ENCODE measurements around the gene SNX13.

SNX13 gene

DNA sequence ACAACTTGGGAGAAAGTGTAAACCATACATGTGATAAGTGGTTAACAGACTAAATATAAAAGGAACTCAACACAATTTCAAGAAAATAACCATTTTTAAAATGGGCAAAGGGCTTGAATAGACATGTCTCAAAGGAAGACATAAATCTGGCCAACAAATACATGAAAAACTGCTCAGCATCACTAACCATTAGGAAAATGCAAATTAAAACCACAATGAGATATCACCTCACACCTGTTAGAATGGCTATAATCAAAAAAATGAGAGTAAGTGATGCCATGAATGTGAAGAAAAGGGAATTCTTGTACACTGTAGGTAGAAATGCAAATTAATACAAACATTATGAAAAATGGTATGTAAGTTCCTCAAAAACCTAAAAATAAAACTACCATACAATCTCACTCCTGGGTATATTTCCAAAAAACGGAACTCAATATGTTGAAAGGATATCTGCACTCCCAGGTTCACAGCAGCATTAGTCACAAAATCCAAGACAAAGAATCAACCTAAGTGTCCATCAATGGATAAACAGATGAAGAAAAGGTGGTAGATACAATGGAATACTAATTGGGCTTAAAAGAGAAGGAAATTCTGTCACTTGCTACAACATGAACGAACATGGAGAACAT, 5.6 kb downstream of the SNX13 start:
- Histone ChIP-seq H3K27ac (ENCODE audit: insufficient read depth, low read depth, low read length, poor library complexity, severe bottlenecking) (no peak overlapping the region), H3K36me3 (ENCODE audit: control insufficient read depth, insufficient read depth, low read length) (no peaks in the 10 kb centered on the region), H3K4me1 (ENCODE audit: control insufficient read depth, insufficient read depth, low read length) (peaks cover 7% of the 10 kb centered on the region), H3K9me3 (ENCODE audit: control insufficient read depth, low read length) (no peaks in the 10 kb centered on the region), H3K4me3 (ENCODE audit: insufficient read depth, low read depth, low read length) (no peak overlapping the region), H3K27me3 (ENCODE audit: control insufficient read depth, insufficient read depth, low read length, poor library complexity, severe bottlenecking) (no peaks in the 10 kb centered on the region)
- WGBS, 2 experiments: 87 to 90% methylated on average over 2 of the region's 2 CpGs

DNA sequence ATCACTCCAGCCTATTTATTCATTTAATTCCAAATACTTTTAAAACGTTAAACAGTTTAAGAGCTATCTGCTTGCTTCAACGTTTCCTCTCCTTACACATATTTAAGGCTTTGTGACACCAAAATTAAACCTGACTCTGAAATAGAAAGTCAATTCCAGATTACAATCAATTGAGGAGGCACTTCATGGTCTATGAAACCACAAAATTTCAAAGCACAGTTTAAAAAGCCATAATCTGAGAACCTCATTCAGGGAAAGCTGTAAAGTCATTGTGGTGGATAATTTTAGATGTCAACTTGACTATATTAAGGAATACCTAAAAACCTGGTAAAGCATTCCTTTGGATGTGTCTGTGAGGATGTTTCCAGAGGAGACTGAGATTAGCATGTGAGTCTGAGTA, 6.2 kb downstream of the SNX13 start:
- Histone ChIP-seq H3K27me3 (ENCODE audit: control insufficient read depth, insufficient read depth, low read length, poor library complexity, severe bottlenecking) (no peaks in the 10 kb centered on the region), H3K36me3 (ENCODE audit: control insufficient read depth, insufficient read depth, low read length) (no peaks in the 10 kb centered on the region), H3K4me1 (ENCODE audit: control insufficient read depth, insufficient read depth, low read length) (peaks cover 5% of the 10 kb centered on the region), H3K27ac (ENCODE audit: insufficient read depth, low read depth, low read length, poor library complexity, severe bottlenecking) (no peak overlapping the region), H3K4me3 (ENCODE audit: insufficient read depth, low read depth, low read length) (no peak overlapping the region), H3K9me3 (ENCODE audit: control insufficient read depth, low read length) (no peaks in the 10 kb centered on the region)
- WGBS, 2 experiments: 87 to 88% methylated on average over 2 of the region's 2 CpGs

DNA sequence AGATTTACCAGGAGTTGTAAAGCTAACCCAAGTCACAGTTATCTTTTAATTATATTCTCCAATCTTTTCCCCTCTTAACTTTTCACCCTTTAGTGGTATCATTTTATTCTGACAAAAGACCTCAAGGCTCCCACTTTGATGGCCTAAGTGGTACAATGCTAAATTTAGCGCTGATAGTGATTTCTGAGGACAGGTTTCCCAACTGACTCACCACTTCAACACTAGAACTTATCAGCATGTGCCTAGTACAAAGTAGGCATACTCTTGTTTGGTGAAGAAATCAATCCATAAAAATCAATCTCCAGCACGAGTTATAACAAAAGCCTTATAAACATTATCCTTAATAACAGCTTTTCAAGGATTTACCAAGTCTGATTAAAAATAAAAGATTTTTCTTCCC, 7.5 kb downstream of the SNX13 start:
- no peak overlapping the region for H3K27ac ChIP-seq (ENCODE audit: insufficient read depth, low read depth, low read length, poor library complexity, severe bottlenecking)
- no peaks in the 10 kb centered on the region for H3K9me3 ChIP-seq (ENCODE audit: control insufficient read depth, low read length)
- H3K4me3 ChIP-seq (ENCODE audit: insufficient read depth, low read depth, low read length): no peak overlapping the region
- WGBS, 2 experiments: 93 to 100% methylated on average over 2 of the region's 2 CpGs
- no peaks in the 10 kb centered on the region for H3K27me3 ChIP-seq (ENCODE audit: control insufficient read depth, insufficient read depth, low read length, poor library complexity, severe bottlenecking)
- H3K36me3 ChIP-seq (ENCODE audit: control insufficient read depth, insufficient read depth, low read length): no peaks in the 10 kb centered on the region
- no peaks in the 10 kb centered on the region for H3K4me1 ChIP-seq (ENCODE audit: control insufficient read depth, insufficient read depth, low read length)

GRCh38 chr7:17931069-17931468, 9.2 kb downstream of the SNX13 start:
- Histone ChIP-seq H3K27me3 (ENCODE audit: control insufficient read depth, insufficient read depth, low read length, poor library complexity, severe bottlenecking) (no peaks in the 10 kb centered on the region), H3K4me1 (ENCODE audit: control insufficient read depth, insufficient read depth, low read length) (no peaks in the 10 kb centered on the region), H3K36me3 (ENCODE audit: control insufficient read depth, insufficient read depth, low read length) (no peaks in the 10 kb centered on the region), H3K27ac (ENCODE audit: insufficient read depth, low read depth, low read length, poor library complexity, severe bottlenecking) (no peak overlapping the region), H3K4me3 (ENCODE audit: insufficient read depth, low read depth, low read length) (no peak overlapping the region), H3K9me3 (ENCODE audit: control insufficient read depth, low read length) (no peaks in the 10 kb centered on the region)
- 100% methylated on average over 1 of the region's 1 CpG for WGBS, 2 experiments

GRCh38 chr7:17930546-17930945, 9.7 kb downstream of the SNX13 start:
- WGBS, 2 experiments: 80 to 95% methylated on average over 2 of the region's 2 CpGs
- no peaks in the 10 kb centered on the region for H3K4me1 ChIP-seq (ENCODE audit: control insufficient read depth, insufficient read depth, low read length)
- H3K27ac ChIP-seq (ENCODE audit: insufficient read depth, low read depth, low read length, poor library complexity, severe bottlenecking): no peak overlapping the region
- H3K27me3 ChIP-seq (ENCODE audit: control insufficient read depth, insufficient read depth, low read length, poor library complexity, severe bottlenecking): no peaks in the 10 kb centered on the region
- no peaks in the 10 kb centered on the region for H3K36me3 ChIP-seq (ENCODE audit: control insufficient read depth, insufficient read depth, low read length)
- H3K9me3 ChIP-seq (ENCODE audit: control insufficient read depth, low read length): no peaks in the 10 kb centered on the region
- H3K4me3 ChIP-seq (ENCODE audit: insufficient read depth, low read depth, low read length): no peak overlapping the region

GRCh38 chr7:17929647-17930395, 10.5 kb downstream of the SNX13 start:
- no peaks in the 10 kb centered on the region for H3K36me3 ChIP-seq (ENCODE audit: control insufficient read depth, insufficient read depth, low read length)
- H3K9me3 ChIP-seq (ENCODE audit: control insufficient read depth, low read length): no peaks in the 10 kb centered on the region
- no peaks in the 10 kb centered on the region for H3K4me1 ChIP-seq (ENCODE audit: control insufficient read depth, insufficient read depth, low read length)
- no peak overlapping the region for H3K27ac ChIP-seq (ENCODE audit: insufficient read depth, low read depth, low read length, poor library complexity, severe bottlenecking)
- WGBS, 2 experiments: 96 to 98% methylated on average over 3 to 5 of the region's 5 CpGs
- no peak overlapping the region for H3K4me3 ChIP-seq (ENCODE audit: insufficient read depth, low read depth, low read length)
- H3K27me3 ChIP-seq (ENCODE audit: control insufficient read depth, insufficient read depth, low read length, poor library complexity, severe bottlenecking): no peaks in the 10 kb centered on the region

DNA sequence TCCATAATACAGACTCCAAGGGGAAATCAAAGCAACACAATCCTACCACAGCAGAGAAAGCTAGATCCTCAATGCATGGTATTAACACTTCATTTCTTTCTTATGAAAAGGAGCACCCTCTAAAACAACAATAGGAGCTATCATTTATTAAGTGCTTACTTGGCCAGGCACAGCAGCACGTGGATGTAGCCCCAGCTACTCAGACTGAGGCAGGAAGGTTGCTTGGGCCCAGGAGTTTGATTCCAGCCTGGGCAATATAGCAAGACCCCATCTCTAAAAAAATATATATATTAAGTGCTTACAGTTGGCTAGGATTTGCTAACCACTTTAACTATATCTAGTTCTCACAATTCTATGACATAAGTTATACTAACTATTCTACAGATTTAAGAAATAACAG, 12.2 kb downstream of the SNX13 start:
- Histone ChIP-seq H3K9me3 (ENCODE audit: control insufficient read depth, low read length) (no peaks in the 10 kb centered on the region), H3K36me3 (ENCODE audit: control insufficient read depth, insufficient read depth, low read length) (no peaks in the 10 kb centered on the region), H3K27me3 (ENCODE audit: control insufficient read depth, insufficient read depth, low read length, poor library complexity, severe bottlenecking) (no peaks in the 10 kb centered on the region), H3K27ac (ENCODE audit: insufficient read depth, low read depth, low read length, poor library complexity, severe bottlenecking) (no peak overlapping the region), H3K4me3 (ENCODE audit: insufficient read depth, low read depth, low read length) (no peak overlapping the region), H3K4me1 (ENCODE audit: control insufficient read depth, insufficient read depth, low read length) (no peaks in the 10 kb centered on the region)
- whole genome bisulfite sequencing, 2 experiments: 78 to 83% methylated on average over 1 of the region's 1 CpG

- no peak overlapping the region for H3K27ac ChIP-seq (ENCODE audit: insufficient read depth, low read depth, low read length, poor library complexity, severe bottlenecking)
Observed at GRCh38 chr7:17921857-17922416, 18.4 kb downstream of the SNX13 start.

GRCh38 chr7:17917842-17918241, 22.5 kb downstream of the SNX13 start:
- Histone ChIP-seq H3K36me3 (ENCODE audit: control insufficient read depth, insufficient read depth, low read length) (no peaks in the 10 kb centered on the region), H3K4me3 (ENCODE audit: insufficient read depth, low read depth, low read length) (no peak overlapping the region), H3K9me3 (ENCODE audit: control insufficient read depth, low read length) (no peaks in the 10 kb centered on the region), H3K4me1 (ENCODE audit: control insufficient read depth, insufficient read depth, low read length) (peaks cover 12% of the 10 kb centered on the region), H3K27ac (ENCODE audit: insufficient read depth, low read depth, low read length, poor library complexity, severe bottlenecking) (no peak overlapping the region), H3K27me3 (ENCODE audit: control insufficient read depth, insufficient read depth, low read length, poor library complexity, severe bottlenecking) (no peaks in the 10 kb centered on the region)
- 94 to 99% methylated on average over 3 of the region's 3 CpGs for WGBS, 2 experiments

More at GRCh38 chr7:17921857-17922416, 18.4 kb downstream of the SNX13 start:
- Histone ChIP-seq H3K4me1 (ENCODE audit: control insufficient read depth, insufficient read depth, low read length) (no peaks in the 10 kb centered on the region), H3K36me3 (ENCODE audit: control insufficient read depth, insufficient read depth, low read length) (no peaks in the 10 kb centered on the region), H3K27me3 (ENCODE audit: control insufficient read depth, insufficient read depth, low read length, poor library complexity, severe bottlenecking) (no peaks in the 10 kb centered on the region), H3K4me3 (ENCODE audit: insufficient read depth, low read depth, low read length) (no peak overlapping the region), H3K9me3 (ENCODE audit: control insufficient read depth, low read length) (no peaks in the 10 kb centered on the region)
- 94 to 100% methylated on average over 1 of the region's 1 CpG for WGBS, 2 experiments

- no peaks in the 10 kb centered on the region for H3K36me3 ChIP-seq (ENCODE audit: control insufficient read depth, insufficient read depth, low read length)
- no peak overlapping the region for H3K27ac ChIP-seq (ENCODE audit: insufficient read depth, low read depth, low read length, poor library complexity, severe bottlenecking)
- H3K4me1 ChIP-seq (ENCODE audit: control insufficient read depth, insufficient read depth, low read length): peaks cover 12% of the 10 kb centered on the region
- no peak overlapping the region for H3K4me3 ChIP-seq (ENCODE audit: insufficient read depth, low read depth, low read length)
- H3K27me3 ChIP-seq (ENCODE audit: control insufficient read depth, insufficient read depth, low read length, poor library complexity, severe bottlenecking): no peaks in the 10 kb centered on the region
- H3K9me3 ChIP-seq (ENCODE audit: control insufficient read depth, low read length): no peaks in the 10 kb centered on the region
Observed at GRCh38 chr7:17916786-17917185, 23.5 kb downstream of the SNX13 start.
